ENCODE measurements around the gene TLE4.

Gene TLE4

DNA sequence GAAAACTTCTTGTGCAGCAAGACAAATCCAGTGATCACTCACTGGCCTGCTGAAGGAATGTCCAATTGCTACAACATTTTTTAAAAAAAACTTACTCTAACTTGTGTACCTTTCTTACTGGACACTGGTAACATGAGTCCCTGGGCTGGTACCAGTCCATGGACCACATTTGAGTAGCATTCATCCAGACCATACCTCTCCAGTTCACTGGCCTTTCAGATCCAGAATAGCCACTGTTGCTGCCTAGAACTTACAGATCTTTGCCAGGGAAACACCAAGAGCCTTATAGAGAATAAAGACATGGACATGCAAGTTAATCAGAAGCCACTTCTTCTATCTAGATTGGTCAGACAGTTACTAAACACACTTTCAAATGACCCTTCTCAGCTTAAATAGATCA, 185.3 kb downstream of the TLE4 start:
- TF ChIP-seq CTCF (IDR thresholded peaks at IDR 0.05; ENCODE audit: insufficient read depth, low read depth, low read length, missing control alignments), result no peak
- no peak overlapping the region for H3K4me3 ChIP-seq (ENCODE audit: low read depth, low read length)
- DNase-seq (ENCODE audit: low read depth), result no peak

DNA sequence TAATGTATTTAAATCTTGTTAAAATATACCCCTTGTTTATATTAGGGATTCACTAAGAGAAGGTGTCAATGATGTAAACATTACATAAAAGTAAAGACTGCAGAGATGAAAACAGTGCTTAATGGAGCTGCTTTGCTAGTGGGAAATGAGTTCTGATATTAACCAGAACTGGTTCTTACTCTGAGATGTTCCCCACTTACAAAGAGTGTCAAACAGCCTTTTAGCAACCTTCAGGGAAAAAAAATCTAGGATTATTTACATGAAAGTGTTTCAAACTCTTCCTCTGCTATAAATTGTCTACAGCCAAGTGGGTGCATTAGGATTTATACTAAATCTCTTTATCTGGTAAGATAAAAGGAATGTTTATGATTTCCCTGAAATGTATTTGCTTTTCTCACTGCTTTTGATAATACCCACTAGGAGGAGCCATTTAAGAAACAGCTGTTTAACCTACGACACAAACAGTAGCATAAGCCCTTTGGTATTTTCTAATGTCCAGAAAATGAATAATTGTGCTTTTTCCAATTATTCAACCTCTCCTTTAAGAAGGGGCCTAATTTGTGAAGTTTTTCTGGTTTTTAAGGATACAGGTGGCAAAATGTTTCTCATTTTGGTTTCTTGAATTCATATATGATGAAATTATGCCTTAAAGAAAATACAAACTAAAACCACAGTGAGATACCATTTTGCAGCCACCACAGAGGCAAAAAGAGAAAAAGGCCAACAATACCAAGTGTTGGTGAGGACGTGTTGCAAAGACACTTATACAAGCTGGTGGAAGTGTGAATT, 186.3 kb downstream of the TLE4 start:
- no peak for DNase-seq (ENCODE audit: low read depth)
- peak; percentile 22 for TF ChIP-seq CTCF (IDR thresholded peaks at IDR 0.05; ENCODE audit: insufficient read depth, low read depth, low read length, missing control alignments)
- no peak overlapping the region for H3K4me3 ChIP-seq (ENCODE audit: low read depth, low read length)

DNA sequence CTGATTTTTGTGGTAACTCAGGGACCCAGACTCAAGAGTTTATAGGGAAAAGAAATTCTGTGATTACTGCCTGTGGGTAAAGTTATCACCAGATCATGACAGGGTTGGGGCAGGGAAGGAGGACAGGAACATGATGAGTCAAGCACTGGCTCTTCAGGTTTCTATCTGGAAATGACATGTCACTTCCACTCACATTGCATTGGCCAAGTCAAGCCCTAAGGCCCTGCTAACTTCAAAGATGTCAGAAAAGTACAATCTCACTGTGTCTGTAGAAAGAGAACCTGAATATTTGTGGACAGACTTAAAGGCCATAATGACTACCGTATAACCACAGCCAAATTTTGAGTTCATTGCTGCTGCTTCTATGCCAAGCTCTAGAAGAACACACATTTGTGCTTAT, 187.7 kb downstream of the TLE4 start:
- no peak overlapping the region for H3K4me3 ChIP-seq (ENCODE audit: low read depth, low read length)
- no peak for TF ChIP-seq CTCF (IDR thresholded peaks at IDR 0.05; ENCODE audit: insufficient read depth, low read depth, low read length, missing control alignments)
- peak; percentile 3 for DNase-seq (ENCODE audit: low read depth)

- no peak for TF ChIP-seq CTCF (IDR thresholded peaks at IDR 0.05; ENCODE audit: insufficient read depth, low read depth, low read length, missing control alignments)
- DNase-seq (ENCODE audit: low read depth), result no peak
- H3K4me3 ChIP-seq (ENCODE audit: low read depth, low read length), result no peak overlapping the region
Measured at GRCh38 chr9:79762070-79762469, 190.3 kb downstream of the TLE4 start.

DNA sequence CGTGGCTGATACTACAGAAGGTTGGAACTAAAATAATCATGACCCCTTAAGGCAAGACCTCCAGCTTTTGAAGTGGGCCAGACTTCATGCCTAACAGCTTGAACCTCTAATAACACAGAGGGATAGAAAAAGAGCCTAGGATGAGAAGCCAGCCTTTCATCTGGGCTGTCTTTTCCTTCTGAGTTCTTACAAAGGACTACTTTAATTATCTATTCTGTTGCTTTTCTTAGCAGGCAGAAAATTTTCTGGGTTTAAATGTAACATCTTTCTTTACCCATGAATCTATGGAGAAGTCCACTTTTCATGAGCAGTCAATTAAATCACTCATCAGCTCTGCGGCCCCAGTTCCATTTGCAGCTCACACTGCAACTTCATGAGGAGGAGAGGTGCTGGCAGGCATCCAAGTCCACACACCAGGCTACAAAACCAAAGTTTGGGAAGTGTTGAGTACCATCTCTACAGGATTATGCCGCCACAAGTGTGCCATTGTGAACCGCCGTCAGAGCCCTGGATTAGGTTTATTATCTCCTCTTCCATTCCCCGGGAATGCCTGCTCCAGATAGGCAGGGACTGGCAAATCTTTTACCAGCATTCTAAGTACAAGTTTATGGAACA, 192.0 kb downstream of the TLE4 start:
- DNase-seq (ENCODE audit: low read depth), result no peak
- no peak overlapping the region for H3K4me3 ChIP-seq (ENCODE audit: low read depth, low read length)
- TF ChIP-seq CTCF (IDR thresholded peaks at IDR 0.05; ENCODE audit: insufficient read depth, low read depth, low read length, missing control alignments), result no peak

DNA sequence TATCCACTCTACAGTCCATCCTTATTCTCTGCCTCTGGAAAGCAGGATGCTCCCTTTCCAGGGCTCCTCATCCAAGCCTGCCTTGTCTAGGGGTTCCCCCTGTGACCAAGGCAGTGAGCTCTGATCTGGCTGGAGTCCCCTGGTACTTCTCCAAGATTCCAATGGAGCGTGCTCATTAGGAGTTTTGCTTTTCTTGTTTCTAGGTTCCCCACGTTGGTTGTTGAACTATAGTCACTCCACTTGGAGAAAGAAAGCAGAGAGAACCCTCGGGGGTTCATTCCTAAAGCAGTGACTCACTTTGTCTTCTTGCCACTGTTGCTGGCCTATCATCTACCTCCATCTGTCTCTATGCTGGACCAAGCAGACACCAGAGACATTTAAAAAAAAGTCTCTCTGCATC, 192.6 kb downstream of the TLE4 start:
- H3K4me3 ChIP-seq (ENCODE audit: low read depth, low read length), result no peak overlapping the region
- no peak for TF ChIP-seq CTCF (IDR thresholded peaks at IDR 0.05; ENCODE audit: insufficient read depth, low read depth, low read length, missing control alignments)
- DNase-seq (ENCODE audit: low read depth), result no peak
